Measurements from ENCODE around the gene MTNR1B.

The MTNR1B gene
- total RNA-seq: 0 to 0.12 reads per million in 2 experiments

- DNase-seq (ENCODE audit: low read depth): no peak
These were observed at the start of gene MTNR1B for GRCh38 chr11:92969634-92970347. MTNR1B (plus strand) TSS chr11:92969651; CDS start chr11:92969726, 75 bp downstream.

DNA sequence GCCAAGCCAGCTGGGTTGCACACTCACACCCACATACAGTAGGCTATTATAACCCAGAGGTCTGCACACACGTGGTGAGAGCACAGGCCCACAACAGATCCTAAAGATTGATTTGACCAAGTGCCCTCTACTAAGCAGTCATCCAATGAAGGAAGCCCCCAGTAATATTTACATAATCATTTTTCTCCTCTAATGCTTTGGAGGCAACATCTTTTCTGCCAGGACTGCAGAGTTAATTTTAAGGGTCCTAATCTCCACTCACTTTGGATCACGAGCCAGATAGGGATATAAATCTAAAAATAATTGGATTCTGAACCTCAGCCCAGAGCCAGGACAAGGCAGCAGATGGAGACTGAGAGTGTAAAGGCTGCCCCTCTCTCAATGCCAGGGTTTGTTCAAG, 49.1 kb upstream of the MTNR1B start:
- DNase-seq (ENCODE audit: low read depth): no peak

DNA sequence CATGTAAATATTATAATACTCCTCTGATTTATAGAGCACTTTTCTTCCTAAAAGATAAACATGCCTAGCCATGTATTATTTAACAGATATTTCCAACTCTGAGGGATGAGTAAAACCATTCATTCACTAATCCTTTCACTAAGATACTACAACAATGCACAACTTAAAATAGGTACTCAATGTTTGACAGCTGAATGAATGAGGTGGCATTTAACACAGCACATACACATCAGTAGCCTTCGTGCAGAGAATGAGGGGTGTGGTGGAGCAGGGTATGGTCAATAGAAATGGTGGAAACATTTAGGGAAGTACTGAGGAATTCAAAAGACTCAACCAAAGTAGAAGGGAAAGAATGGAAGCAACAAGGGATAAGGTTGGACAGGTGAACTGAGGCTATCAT, 46.7 kb upstream of the MTNR1B start:
- no peak for DNase-seq (ENCODE audit: low read depth)

GRCh38 chr11:92929246-92929645, 40.2 kb upstream of the MTNR1B start:
- DNase-seq (ENCODE audit: low read depth): no peak

DNA sequence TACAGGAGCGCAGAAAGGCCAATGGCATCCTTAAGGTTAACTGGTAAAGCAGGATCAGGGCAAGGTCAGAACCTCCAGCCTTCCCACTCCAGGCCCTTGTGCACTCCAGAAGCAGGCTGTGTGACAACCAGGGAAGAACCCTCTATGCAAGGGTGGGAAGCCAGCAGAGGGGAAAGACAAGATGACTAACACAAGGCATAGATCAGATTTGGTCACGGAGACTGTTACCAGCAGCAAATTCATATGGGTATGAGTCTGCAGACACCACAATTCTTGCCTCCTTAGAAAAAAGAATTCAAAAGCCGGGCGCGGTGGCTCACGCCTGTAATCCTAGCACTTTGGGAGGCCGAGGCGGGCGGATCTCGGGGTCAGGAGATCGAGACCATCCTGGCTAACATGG, 39.8 kb upstream of the MTNR1B start:
- no peak for DNase-seq (ENCODE audit: low read depth)

DNA sequence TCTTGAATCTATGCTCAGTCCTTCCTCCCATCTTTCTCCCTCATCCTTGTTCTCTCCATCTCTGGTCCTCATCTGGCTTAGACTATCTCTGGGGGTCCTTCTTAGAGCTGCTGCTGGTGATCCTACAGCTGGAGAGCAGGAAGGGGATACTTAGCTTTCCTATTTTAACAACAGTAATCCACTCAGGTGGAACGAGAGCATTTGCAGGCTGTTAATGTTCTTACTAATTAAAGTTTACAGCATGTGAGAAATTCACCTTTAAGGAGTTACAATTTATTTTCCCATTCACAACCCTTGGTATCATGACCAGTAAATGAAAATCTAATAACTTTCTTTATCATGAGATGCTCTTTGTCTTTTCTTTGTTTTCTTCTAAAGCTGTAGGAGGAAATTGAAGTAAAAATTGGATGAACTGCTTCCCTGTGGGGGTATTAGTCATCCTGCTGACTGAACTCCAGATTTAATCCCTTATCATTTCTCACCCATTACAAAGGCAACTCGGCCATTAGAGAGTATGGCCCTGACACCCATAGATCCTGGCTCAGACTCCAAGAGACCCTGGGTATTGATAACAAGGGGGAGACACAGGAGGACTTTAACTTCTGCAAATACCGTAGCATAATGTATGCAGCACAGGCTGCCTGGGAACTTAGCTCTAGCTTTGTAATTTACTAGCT, 37.6 kb upstream of the MTNR1B start:
- DNase-seq (ENCODE audit: low read depth): no peak

- DNase-seq (ENCODE audit: low read depth): no peak
These were observed 30.1 kb upstream of the MTNR1B start for GRCh38 chr11:92939305-92939704.

DNA sequence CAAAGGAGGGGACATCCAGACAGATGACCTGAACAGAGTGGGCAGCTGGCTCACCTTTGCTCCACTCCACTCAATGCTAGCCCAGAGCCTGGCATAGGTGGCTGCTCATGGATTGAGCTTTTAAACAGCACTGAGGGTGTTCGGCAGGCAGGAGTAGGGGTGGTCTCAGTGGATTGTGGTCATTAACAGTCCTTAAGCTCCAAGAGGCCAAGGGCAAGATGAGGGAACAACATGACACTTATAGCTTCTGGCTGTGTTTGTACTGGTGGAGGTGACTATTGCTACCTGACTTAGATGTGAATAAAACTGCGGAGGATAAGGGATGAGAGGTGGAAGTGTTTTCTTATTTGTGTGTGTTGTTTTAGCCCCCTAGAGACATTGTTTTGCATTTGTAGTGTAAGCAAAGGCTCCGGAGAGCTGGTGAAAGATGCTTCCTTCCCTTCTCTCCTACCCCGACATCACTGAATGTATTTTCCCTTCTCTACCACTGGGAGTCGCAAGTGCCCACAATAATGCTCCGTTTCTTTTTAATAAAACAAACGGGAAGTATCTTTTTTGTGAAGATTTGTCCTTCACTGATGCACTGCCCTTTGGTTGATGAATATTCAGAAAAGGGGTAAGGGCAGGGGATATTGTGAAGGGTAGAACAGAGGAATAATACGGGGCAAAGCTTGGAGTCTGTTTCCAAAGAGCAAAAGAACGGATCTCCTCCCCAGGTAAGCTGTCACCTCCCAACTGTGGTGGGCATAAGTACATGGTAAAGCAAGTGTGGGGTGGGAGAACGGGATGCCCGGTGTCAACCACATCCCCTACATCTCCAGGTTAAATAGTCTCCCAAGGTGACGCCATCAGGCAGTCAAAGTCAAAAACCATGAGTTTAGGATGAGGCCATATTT, 27.5 kb upstream of the MTNR1B start:
- DNase-seq (ENCODE audit: low read depth): no peak

- DNase-seq (ENCODE audit: low read depth): no peak
These were observed 22.7 kb upstream of the MTNR1B start for GRCh38 chr11:92946707-92947106.

GRCh38 chr11:92948116-92948515, 21.3 kb upstream of the MTNR1B start:
- DNase-seq (ENCODE audit: low read depth): no peak

DNA sequence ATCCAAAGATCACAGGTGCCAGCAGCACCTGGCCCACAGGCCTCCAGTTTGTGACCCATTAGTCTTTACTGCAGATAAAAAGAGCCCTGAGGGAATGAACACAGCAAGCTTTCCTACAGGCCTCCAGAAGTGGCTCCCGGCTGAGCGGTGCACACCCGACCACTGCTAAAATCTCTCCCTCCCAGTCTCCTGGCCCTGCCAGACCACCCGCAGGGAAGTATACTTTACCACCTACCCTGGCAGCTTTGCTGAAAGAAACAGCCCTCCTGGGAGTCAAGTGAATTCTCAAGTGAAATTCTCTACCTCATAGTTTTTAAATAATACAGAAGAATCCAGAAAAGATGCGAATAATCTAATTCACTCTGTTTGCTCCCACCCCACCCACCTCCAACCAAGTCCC, 15.4 kb upstream of the MTNR1B start:
- DNase-seq (ENCODE audit: low read depth): no peak

- DNase-seq (ENCODE audit: low read depth): no peak
These were observed 13.6 kb upstream of the MTNR1B start for GRCh38 chr11:92955860-92956259.

- DNase-seq (ENCODE audit: low read depth): no peak
These were observed 8.6 kb upstream of the MTNR1B start for GRCh38 chr11:92960886-92961285.

GRCh38 chr11:92962446-92962845, 7.0 kb upstream of the MTNR1B start:
- no peak for DNase-seq (ENCODE audit: low read depth)

DNA sequence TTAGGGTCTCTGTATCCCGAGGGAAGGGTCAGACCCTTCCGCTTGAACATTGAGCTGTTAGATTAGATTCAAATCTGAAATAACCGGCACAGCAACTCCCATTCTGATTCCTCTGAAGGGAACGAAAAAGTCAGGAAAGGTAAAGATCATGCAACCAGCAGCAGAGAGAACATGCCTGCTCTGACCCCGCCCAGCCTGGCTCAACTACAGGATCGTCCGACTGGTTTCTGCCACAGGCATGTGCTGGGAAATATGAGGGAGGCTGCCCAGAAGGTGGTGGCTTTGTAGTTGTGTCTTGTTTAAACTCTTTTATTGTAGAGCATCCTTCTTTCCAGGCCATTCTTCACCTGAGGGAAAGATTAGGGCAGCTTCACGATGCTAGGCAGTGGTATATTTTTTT, 5.0 kb upstream of the MTNR1B start:
- no peak for DNase-seq (ENCODE audit: low read depth)

- DNase-seq (ENCODE audit: low read depth): no peak
These were observed 4.3 kb upstream of the MTNR1B start for GRCh38 chr11:92965196-92965595.

DNA sequence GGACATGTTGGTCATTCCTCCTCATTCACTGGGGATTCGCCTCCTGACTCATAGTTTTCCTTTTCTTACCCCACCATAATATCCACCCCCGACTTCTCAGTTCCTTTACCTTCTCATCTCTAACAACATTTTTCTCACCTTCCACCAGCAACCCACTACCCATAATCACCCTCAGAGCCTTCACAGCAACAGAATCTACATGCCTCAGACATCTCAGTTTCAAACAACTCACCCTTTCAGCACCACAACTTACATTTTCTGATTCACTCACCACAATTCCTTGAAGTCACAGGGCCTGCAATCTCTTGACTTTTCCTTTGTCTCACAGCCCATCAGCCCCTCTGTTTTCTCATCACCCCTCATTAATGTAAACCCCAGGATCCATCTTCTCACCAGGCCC, 2.3 kb upstream of the MTNR1B start:
- DNase-seq (ENCODE audit: low read depth): no peak

- no peak for DNase-seq (ENCODE audit: low read depth)
These were observed 1.6 kb upstream of the MTNR1B start for GRCh38 chr11:92967867-92968266.

DNA sequence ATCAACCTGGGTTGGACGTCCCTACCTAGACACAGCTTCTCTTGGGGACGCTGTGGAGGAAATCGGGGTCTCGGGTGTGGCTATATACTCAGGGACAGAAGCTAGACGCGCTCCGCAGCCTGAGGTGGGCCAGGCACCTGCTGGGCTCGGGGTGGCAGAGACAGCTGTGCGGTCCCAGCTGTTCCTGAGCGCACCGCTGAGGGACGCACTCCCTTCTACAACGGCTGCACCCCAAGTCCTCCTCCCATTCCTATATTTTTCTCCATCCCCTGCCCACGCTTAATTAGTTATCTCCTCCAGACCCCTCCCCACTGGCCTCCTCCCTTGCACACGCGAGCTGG, 188 bp upstream of the MTNR1B start:
- DNase-seq (ENCODE audit: low read depth): no peak

DNA sequence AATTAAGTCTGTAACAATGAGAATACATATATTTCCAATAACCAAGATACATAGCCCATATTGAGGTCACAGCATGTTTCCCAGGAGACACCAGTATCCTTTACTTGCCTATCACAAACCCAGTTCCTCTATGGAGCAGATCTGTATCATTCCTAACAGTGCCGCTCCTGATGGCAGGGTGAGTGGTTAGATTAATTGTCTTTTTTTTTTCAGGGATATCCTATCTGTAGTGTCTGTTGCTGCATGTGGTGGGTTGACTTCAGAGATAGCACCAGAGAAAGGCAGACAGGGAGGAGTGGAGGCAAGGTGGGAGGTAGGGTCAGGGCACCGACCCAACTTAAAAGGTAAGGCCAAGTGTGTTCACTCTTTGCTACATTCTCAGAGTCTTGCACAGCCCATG, 2.8 kb downstream of the MTNR1B start:
- no peak for DNase-seq (ENCODE audit: low read depth)

DNA sequence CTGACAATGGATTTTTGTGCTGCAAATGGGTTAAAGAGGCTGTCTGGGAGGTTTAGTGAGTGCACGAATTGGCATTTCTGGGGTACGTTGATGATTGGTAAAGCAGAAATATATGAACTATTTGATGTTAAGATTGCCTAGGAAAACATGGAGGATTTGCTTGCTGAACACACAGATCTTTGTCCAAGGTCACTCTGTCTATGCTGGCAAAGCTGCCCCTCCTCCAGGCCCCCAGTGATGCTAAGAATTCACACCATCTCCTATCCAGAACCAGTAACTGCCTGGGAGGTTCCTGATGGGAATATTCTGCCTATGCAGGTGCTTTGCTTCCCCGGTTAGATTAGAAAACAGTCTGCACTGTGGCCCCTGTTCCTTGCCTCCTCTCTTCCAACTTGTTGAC, 5.8 kb downstream of the MTNR1B start:
- DNase-seq (ENCODE audit: low read depth): no peak

DNA sequence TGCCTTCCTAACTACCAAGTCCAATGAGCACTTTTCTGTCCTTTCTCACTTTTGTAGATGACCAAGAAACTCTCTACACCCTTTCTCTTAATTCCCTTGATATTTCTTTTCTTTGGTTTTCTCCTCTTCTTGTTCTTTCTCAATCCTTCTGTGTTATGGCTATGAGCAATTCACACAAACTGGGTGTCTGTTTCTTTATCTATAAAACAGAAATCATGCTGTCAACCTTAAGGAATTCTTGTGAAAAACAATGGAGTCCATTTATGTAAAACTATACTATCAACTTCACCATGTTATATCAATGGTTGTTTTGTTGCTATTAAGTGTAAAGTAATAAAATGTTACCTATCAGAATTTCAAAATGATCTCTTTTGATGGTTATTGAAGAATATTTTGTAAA, 7.2 kb downstream of the MTNR1B start:
- no peak for DNase-seq (ENCODE audit: low read depth)

DNA sequence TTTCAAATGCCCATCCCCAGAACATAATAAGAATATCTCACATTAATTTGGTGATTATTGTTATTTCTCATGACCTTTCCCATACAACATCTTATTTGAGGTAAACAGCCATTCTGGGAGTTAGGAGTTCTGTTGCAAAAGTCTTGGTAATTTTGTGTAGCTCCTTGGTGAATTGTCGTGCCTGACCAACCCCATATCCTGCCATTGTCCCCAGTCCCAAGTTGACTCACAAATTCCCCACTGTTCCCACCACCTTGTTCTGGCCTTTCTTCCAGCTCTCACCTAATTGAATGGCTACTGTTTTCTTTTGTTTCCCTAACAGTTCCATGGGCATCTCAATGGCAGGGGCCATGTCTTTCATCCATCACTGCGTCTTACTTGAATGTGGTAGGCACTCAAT, 8.0 kb downstream of the MTNR1B start:
- no peak for DNase-seq (ENCODE audit: low read depth)
